KG1 (cell line): Measurements from ENCODE around the gene ZNF12.
"Not testable (repeated sequence)": the region's sequence is repeated elsewhere in the genome, so short reads cannot be mapped to it uniquely, and the experiment has no call there.

ENCODE experiments used
- DNase-seq: peaks from one replicate; lab custom pipeline; 2025; lab: John Stamatoyannopoulos, UW

The ZNF12 gene

DNA sequence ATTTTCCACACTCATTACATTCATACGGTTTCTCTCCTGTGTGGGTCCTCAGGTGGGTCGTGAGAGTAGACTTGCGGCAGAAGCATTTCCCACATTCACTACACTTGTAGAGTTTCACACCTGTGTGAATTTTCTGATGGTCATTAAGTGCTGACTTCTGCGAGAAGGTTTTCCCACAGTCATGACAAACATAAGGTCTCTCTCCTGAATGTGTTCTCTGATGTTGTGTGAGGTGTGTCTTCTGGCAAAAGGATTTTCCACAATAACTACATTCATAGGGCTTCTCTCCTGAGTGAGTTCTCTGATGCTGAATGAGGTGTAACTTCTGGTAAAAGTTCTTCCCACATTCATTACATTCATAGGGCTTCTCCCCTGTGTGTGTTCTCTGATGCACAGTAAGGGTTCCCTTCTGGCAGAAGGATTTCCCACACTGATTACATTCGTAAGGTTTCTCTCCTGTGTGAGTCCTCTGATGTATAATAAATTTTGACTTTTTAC lies 15.1 kb downstream of the ZNF12 start:
- DNase-seq: no peak

DNA sequence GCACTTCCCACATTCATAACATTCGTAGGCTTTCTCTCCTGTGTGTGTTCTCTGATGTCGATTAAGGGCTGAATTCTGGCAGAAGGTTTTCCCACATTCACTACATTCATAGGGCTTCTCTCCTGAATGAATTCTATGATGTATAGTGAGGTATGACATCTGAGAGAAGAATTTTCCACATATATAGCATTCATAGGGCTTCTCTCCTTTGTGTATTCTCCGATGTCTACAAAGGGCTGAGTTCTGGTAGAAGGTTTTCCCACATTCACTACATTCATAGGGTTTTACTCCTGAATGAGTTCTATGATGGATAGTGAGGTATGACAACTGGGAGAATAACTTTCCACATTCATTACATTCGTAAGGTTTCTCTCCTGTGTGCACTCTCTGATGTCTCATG lies 15.6 kb downstream of the ZNF12 start:
- DNase-seq: no peak

DNA sequence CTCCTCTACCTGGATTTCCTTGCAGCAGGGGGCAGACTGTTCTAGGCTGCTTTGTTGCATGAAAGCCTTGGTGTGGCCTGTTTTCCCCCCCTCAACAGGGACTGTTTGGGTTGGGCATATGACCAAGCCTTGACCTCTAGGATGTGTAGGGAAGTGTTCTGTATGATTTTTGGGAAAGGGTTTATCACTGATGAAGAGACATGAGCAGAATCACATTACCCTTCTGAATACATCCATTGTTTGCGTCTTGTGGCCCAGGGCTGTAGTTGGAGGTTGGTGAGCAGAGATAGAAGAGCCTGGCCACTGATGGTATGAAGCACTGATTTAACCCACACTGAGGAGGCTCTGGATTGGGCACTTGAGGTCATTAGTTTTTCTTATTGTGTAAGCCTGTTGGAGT lies 26.6 kb downstream of the ZNF12 start:
- no peak for DNase-seq

DNA sequence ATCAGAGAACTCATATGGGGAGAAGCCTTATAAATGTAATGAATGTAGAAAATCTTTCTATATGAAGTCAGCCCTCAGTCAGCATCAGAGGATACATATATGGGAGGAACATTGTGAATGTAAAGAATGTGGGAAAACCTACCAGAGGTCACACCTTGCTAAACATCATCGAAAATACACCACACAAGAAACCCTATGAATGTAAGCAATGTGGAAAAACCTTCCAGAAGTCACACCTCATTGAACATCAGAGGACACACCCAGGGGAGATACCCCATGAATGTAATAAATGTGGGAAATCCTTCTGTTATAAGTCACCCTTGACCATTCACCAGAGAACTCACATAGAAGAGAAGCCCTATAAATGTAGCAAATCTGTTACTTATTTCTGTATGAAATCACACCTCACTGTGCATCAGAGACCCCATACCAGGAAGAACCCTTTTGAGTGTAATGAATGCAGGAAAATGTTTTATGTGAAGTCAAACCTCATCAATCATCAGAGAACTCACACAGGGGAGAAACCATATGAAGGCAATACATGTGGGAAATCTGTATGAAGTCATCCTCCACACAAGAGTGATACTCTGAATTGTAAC lies 30.8 kb downstream of the ZNF12 start:
- DNase-seq: no peak

DNA sequence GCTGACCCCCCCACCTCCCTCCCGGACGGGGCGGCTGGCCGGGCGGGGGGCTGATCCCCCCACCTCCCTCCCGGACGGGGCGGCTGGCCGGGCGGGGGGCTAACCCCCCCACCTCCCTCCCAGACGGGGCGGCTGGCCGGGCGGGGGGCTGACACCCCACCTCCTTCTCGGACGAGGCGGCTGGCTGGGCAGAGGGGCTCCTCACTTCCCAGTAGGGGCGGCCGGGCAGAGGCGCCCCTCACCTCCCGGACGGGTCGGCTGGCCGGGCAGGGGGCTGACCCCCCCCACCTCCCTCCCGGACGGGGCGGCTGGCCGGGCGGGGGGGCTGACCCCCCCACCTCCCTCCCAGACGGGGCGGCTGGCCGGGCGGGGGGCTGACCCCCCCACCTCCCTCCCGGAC lies 35.9 kb downstream of the ZNF12 start:
- DNase-seq: not testable (repeated sequence)

DNA sequence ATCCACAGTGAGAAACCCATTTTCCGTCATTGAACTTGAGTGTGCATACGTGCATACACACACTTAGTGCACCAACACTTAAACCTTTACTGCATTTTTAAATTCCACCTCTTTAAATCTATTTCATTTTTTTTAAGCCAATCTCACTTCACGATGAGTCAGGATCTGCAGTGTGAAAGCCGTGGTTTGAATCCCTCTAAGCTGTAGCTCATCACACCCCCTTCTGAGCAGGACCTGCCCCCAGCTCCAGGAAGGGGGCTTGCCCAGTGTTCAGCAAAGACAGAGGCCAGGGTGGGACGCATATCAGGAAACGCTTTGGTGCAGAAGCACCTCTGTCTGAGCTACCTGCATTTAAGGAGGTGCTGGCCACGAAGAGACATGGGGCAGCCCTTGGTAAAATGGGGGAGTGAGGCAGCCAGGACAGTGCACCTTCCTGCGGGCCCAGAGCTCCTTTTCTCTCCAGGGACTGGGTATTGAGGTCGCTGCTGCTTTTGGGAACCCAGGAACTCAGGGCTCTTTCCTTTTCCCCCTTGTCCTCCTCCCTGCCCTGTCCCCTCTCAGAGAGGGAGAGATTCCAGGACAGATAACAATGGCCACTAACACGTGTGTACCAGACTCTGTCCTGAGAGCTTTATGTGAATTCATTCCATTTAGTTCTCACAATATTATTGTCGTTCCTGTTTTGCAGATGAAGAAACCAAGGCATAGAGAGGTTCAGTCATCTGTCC lies 48.0 kb downstream of the ZNF12 start:
- no peak for DNase-seq

DNA sequence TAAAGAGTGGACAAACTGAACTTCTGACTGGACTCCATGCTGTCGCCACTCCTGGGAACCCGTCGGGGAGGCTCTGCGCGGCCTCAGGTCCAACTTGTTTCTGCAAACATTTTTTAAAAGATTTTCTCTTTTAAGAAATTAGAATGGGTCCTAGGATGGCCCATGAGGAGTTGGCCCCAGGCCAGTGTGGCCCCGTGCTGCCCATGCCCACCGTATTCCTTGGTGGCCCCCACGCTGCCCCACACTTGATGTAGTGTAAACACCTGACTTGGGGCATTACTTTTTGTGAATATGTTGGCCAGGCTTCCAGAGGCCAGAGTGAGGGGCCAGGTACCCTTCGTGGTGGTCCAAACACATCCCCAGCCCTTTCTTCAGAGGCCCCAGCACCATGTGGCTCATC lies 50.3 kb downstream of the ZNF12 start:
- no peak for DNase-seq

DNA sequence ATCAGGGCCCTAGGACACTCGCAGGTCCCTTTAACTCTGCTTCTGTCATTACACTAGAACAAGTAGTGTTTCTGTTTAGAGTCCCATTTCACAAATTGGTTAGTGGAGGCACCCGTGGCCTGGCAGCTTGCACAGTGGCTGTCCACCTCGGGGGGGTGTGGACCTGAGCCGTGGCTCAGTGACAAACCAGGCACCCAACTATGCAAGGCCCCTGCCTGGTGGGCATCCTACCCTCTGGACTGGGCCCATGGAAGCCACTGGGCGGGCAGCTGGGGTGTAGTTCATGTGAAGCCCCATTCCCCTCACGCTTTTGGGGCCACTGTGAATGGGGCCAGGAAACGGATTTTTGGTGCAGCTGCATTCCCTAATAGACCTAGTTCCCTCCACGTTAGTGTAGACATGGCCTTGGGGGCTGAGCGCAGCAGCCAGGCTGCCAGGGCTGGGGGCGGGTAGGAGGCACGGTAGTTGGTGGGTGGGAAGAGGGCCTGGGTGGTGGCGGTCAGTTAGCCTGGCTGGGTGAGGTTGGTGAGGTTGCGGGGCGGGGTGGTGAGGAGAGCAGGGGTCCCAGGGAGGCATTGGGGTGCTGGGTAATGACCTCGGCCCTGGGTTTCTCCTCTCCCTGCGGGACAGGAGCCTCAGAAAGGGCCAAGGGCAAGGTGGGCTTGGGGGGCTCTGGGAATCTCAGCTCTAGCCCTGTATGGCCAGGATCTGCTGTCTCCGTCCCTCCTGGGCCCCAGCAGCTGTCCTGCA lies 50.9 kb downstream of the ZNF12 start:
- no peak for DNase-seq

DNA sequence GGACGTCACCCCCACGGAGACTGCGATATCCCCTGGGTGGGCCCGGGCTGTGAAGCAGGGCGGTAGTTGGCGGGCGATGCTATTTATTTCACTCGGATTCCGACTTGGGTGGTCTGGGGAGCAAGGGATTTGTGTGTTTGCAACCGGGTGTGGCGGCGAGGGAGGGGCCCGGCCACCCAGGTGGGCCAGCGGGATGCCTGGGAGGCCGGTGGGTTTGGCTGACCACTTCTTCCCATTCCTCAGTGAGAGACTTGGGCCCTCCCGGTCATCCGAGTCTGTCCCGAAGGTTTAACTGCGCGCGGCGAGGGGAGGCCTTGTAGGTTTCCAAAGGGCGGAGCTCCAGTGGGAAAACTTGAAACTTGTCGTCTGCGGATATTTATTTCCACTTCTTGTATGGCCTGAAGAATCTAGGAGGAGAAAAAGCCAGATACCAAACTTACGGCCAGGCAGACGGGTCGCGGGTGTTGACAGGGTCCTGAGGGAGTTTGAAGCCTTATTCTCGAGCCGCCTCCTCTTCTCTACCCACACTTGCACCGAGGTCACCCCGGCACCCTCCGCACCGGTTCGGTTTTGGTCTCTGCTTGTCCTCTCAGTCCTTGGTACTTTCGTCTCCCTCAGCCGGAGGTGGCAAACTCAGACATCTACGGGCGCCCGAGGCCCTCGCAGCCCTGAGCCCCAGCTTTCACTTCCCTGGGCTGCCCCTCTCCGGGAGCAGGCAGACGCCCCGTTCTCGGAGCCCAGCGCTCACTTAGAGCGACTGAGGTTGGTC lies 51.7 kb downstream of the ZNF12 start:
- no peak for DNase-seq

DNA sequence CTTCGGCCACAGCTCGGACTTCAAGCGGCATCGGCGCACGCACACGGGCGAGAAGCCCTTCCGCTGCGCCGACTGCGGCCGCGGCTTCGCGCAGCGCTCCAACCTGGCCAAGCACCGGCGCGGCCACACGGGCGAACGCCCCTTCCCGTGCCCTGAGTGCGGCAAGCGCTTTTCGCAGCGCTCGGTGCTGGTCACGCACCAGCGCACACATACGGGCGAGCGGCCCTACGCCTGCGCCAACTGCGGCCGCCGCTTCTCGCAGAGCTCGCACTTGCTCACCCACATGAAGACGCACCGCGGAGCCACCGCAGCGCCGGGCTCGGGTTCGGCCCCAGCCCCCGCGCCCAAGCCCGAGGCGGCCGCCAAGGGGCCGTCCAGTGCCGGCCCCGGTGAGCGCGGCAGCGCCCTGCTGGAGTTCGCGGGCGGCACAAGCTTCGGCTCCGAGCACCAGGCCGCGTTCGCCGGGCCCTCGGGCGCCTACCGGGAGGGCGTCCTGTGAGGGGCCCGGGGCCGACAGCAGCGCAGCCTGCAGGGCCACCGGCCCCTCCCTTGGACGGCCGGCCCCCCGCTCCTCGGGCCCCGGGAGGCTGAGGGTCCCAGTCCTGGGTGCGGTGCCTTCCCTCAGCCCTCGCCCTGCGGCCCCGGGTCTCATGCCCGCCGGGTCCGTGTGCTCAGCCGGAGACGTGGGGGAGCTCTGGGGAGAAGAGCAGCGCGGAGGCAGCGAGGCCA lies 52.5 kb downstream of the ZNF12 start:
- no peak for DNase-seq

DNA sequence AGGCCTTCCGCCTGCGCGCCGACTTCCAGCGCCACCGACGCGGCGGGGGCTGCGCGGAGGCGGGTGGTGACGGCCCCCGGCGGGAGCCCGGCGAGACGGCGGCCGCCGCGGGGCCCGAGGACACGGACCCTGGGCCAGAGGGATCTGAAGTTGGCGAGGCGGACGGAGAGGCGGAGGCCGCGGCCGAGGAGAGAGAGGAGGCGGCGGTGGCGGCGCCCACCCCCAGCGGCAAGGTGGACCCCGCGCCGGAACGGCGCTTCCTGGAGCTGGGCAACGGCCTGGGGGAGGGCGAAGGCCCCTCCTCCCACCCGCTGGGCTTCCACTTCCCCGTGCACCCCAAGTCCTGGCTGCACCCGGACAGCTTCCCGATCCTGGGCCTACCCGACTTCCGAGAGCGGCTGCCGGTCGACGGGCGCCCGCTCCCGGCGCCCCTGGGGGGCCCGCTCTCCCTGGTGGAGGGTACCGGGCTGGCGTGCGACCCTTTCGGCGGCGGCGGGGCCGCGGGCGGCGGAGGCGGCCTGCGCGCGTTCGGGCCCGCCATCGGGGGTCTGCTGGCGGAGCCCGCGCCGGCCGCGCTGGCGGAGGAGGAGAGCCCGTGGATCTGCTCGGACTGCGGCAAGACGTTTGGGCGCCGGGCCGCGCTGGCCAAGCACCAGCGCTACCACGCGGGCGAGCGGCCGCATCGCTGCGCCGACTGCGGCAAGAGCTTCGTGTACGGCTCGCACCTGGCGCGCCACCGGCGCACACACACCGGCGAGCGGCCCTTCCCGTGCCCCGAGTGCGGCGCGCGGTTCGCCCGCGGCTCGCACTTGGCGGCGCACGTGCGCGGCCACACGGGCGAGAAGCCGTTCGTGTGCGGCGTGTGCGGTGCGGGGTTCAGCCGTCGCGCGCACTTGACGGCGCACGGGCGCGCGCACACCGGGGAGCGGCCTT lies 53.4 kb downstream of the ZNF12 start:
- DNase-seq: no peak

DNA sequence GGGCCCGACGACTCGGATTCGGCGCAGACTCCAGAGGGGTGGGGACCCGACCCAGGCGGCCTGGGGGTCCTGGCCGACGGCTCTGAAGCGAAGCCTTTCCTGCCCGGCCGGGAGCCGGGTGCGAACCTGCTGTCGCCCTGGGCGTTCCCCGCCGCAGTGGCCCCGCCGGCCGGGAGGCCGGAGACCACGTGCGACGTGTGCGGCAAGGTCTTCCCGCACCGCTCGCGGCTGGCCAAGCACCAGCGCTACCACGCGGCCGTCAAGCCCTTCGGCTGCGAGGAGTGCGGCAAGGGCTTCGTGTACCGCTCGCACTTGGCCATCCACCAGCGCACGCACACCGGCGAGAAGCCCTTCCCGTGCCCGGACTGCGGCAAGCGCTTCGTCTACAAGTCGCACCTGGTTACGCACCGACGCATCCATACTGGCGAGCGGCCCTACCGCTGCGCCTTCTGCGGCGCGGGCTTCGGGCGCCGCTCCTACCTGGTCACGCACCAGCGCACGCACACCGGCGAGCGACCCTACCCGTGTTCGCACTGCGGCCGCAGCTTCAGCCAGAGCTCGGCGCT lies 54.2 kb downstream of the ZNF12 start:
- DNase-seq: no peak

DNA sequence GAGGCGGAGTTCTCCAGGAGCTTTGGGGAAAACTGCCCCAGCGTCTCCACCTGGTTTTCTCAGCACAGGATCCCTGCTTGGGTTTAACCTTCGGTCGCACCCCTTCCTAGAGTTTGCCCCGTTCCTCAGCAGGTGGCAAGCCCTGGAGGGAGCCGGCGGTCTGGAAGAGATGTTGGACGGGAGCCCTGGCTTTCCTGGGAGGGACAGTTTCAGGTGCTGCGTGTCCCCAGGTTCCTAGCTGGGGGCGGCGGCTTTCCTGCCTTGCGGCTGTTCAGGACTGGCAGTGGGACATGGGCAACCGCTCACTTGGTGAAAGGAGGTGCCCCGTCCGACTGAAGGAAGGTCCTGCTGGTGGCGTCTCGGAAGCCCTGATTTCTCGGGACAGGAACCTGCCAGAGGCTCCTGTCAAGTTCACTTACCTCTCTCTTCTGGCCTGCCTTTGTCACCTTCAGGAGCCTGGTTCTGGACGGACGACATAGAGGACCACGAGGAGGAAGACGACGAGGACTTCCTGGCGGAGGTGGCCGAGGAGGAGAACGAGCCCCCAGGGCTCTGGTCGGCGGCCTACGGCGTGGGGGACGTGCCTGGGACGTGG lies 54.8 kb downstream of the ZNF12 start:
- no peak for DNase-seq

DNA sequence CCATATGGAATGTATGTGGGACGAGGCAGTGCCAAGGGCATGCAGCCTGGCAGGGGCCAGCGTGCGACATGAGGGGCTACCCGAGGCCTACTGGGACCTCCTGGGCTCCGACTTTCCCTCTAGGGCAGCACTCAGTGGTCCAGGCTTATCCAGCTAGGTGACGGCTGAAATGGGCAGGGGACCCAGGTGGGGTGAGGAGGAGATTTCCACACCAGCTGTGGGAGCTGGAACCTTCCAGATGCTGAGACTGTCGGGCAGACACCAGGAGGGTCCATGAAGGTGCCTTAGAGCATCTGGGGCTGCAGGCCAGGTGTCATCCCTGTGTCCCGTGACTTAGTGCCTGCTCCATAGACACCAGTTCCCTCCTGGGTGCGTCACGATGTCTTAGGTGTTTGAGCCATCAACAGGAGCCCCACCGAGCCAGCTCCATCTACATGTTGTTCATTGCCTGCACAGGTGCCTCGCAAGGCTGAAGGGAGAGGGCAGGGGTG lies 56.2 kb downstream of the ZNF12 start:
- no peak for DNase-seq

DNA sequence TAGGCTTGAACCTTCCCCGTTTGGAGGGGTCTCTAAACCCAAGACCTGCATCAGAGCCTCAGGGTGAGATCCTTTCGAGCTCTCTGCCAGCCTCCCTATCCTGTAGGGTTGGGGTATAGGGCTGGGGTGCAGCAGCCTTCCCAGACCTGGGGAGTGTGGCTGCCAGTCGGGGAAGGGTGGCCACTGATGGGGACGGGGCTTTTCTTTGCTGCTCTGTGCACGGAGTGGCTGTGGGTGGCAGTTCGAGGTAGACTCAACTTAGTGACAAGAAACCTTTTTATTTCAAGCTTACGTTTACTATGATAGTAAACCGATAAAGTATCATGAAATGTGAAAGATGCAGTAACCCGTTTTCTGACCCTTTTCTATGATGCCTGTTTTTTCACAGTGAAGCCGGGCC lies 56.7 kb downstream of the ZNF12 start:
- no peak for DNase-seq

DNA sequence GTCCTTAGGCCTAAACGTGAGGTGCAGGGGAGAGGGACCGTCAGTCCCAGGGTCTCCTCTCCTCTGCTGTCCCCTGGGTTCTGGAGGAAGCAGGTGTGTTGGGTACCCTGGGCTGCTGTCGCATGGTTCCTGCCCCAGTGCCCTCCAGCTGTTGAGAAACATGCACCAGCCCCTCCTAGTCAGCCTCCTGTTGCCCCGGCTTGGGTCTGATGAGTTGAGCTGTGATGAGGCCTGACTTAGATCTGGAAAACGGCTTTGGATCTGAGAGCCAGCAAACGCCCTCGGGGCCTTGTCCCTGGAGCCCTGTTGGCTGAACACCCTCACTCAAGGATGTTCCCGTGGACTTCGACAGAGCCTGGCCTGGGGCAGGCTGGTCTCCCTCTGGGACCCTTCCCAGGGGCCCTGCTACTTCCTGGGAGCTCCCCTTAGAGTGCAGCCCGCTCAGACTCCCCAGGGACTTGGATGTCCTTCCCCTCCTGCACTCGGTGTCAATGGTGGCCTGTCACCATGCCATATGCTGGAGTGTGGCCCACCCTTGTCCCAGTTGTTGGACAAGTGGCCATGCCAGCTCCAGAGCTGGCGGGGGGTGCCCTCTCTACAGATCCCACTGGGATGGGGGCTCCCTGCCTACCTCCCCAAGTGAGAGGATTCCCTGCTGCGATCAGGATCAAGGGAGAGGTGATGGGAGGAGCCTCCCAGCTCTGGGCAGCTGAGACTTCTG lies 57.3 kb downstream of the ZNF12 start:
- DNase-seq: no peak

DNA sequence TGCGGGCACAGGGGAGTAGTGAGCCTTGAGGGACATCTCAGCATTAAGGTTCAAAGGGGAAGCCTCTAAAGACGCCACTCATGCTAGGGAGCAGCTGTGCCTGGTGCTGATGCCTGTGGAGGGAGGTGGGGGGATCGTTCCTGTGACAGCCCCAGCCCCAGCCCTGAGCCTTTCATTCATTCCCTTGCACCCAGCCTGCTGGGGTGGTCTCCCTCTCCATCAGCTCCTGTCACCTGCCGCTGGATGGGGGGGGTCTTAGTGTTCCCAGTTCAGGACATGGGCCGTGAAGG lies 58.0 kb downstream of the ZNF12 start:
- no peak for DNase-seq

DNA sequence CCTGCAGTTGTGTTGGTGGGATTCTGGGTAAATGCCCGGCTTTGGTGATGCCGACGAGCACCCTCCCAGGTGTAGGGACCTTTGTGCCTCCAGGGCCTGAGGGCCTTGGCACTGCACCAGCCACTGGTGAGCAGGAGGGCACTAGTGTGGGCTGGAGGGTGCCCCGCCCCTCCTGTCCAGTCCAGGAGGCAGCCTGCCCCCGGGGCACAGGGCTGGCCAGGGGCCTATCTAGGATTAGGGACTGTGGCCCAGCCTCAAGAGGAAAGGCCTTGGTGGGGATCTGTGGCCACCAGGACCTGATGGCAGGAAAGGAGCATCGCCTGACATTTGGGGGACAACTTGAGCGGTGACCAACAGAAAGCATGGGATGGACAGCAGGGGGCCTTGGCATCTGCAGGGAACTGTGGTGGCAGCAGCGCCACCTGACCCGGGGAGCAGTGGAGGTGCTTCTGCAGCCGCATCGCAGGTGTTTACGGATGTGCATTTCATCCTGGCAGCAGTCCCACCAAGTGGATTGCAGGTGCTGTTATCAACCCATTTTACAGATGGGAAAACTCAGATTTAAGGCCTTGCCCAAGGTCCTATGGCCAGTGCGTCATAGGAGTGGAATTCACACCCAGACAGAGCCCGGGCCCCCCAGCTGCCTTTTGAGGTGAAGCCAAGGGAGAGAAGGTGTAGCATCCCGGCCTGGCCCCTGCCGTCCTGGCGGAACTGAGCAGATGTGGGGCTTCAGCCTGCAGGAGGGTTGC lies 58.5 kb downstream of the ZNF12 start:
- no peak for DNase-seq

DNA sequence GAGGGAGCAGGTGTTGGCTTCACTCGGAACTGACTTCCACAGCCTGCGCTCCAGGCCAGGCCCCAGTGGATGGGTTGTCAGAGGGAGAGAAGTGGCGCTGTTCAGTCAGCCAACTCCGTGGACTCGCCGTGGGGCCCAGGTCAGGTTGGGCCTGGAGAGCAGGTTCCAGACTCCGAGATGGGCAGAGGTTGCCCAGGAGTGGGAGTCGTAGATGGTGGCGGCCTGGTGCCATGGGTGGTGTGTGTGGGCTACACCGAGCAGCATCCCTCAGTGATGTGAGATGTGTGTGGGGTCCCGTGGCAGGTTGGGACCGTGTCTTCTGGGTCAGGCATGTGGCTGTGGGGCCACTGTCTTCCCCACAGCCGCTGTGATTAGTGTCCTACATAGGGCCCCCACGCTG lies 59.2 kb downstream of the ZNF12 start:
- DNase-seq: no peak
